ENCODE measurements around the gene LRRC1.

LRRC1 gene

DNA sequence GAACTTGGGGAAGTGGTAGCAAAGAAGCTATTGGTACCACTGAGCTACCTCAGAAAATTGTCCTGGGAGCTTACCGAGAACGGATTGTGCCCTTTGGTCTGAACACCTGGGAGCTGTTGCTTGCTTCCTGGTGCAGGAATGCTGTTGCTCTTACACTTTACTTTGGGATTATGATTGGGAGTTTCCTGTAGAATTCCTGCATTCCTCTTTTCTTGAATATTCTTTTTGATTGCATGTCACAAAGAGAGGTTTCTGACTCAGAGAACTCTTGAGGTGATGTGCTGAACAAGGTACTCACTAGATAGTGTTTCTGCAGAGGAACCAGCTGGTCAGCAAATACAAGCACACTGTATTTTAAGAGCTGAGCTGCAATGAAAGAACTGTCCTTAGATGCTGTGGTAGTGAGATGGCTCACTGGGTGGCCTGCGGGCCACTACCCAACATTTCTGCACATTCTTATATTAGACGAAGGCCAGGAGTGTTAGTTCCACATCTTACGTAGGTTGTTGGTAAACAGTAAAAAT lies 35.0 kb downstream of the LRRC1 start:
- H3K36me3 ChIP-seq (ENCODE audit: low read depth) = no peaks in the 10 kb centered on the region
- DNase-seq (ENCODE audit: low spot score) = no peak
- H3K27ac ChIP-seq (ENCODE audit: poor library complexity, severe bottlenecking) = no peak overlapping the region

DNA sequence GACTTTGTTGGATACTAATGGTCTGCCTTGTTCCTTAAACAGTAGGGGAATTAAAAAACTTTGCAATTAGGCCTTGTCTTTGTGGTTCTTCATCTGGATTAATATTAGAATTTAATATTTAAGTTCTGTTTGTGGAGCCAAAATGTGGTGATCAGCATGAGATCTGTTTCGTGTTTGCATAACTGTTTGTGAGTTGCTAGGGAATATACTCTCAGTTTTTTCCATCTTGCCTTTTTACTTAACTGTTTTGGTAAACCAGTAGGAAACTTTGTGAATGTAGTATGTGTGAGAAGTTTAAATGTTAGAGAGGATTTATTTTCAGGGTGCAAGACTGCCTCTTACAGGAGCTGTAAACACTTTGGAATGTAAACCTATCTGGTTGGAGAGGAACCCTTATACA lies 35.6 kb downstream of the LRRC1 start:
- ATAC-seq (ENCODE audit: low read depth) = no peak
- Histone ChIP-seq H3K4me3 (ENCODE audit: severe bottlenecking) (no peak overlapping the region), H3K36me3 (ENCODE audit: low read depth) (no peaks in the 10 kb centered on the region), H3K9me3 (ENCODE audit: severe bottlenecking) (no peaks in the 10 kb centered on the region), H3K27ac (ENCODE audit: poor library complexity, severe bottlenecking) (no peak overlapping the region), H3K4me1 (ENCODE audit: insufficient read depth, poor library complexity, severe bottlenecking) (peaks cover 37% of the 10 kb centered on the region), H3K27me3 (ENCODE audit: insufficient read depth, poor library complexity, severe bottlenecking) (no peaks in the 10 kb centered on the region)
- TF ChIP-seq, protein P1, sequence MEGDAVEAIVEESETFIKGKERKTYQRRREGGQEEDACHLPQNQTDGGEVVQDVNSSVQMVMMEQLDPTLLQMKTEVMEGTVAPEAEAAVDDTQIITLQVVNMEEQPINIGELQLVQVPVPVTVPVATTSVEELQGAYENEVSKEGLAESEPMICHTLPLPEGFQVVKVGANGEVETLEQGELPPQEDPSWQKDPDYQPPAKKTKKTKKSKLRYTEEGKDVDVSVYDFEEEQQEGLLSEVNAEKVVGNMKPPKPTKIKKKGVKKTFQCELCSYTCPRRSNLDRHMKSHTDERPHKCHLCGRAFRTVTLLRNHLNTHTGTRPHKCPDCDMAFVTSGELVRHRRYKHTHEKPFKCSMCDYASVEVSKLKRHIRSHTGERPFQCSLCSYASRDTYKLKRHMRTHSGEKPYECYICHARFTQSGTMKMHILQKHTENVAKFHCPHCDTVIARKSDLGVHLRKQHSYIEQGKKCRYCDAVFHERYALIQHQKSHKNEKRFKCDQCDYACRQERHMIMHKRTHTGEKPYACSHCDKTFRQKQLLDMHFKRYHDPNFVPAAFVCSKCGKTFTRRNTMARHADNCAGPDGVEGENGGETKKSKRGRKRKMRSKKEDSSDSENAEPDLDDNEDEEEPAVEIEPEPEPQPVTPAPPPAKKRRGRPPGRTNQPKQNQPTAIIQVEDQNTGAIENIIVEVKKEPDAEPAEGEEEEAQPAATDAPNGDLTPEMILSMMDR (IDR thresholded peaks at IDR 0.05; ENCODE audit: poor library complexity, severe bottlenecking) = no peak
- DNase-seq (ENCODE audit: low spot score) = no peak

More for the DNA sequence above, 35.0 kb downstream of the LRRC1 start:
- Histone ChIP-seq H3K9me3 (ENCODE audit: severe bottlenecking) (no peaks in the 10 kb centered on the region), H3K27me3 (ENCODE audit: insufficient read depth, poor library complexity, severe bottlenecking) (no peaks in the 10 kb centered on the region), H3K4me3 (ENCODE audit: severe bottlenecking) (no peak overlapping the region), H3K4me1 (ENCODE audit: insufficient read depth, poor library complexity, severe bottlenecking) (peaks cover 37% of the 10 kb centered on the region)
- TF ChIP-seq, protein P1 (IDR thresholded peaks at IDR 0.05; ENCODE audit: poor library complexity, severe bottlenecking) = no peak
- peak; percentile 27; the same call in 1 of the 3 replicates for ATAC-seq (ENCODE audit: low read depth)

DNA sequence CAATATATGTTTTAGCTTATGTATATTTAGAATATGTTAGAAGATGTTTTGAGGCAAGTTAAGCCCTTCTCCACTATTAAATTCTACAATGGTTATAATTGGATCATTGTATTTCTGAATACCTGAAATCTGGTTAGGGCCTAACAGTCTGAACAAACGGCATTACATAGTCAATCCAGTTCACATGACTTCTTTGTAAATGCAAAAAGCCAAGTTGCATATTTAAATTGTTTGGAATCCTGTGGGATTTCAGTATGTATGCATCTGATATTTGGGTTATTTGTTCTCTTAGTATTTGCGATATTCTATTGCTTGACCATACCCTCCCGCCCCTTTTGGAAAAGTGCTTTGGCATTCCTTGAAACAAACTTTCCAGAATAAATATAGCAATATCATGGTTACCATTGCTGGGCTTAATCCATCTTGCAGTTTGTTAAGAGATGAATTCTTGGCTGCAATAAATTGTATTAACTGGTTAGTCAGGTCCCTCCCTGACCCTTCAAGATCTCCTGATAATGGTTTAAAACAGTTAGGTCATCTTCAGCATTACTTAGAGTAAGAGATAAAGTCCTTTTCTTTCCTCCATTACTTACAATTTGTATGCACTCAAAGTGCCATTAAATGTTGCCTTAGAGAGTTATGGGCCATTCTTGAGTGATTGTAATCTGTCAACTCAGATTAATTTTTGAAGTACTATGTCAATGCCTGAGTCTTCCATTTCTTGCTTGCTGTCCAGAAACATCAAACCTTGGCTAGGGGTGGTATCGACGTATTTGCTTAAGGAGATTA lies 36.5 kb downstream of the LRRC1 start:
- ATAC-seq (ENCODE audit: low read depth) (no peak), DNase-seq (ENCODE audit: low spot score) (no peak)
- peaks cover 37% of the 10 kb centered on the region for H3K4me1 ChIP-seq (ENCODE audit: insufficient read depth, poor library complexity, severe bottlenecking)
- H3K9me3 ChIP-seq (ENCODE audit: severe bottlenecking) = no peaks in the 10 kb centered on the region
- no peak overlapping the region for H3K4me3 ChIP-seq (ENCODE audit: severe bottlenecking)
- no peaks in the 10 kb centered on the region for H3K27me3 ChIP-seq (ENCODE audit: insufficient read depth, poor library complexity, severe bottlenecking)
- H3K36me3 ChIP-seq (ENCODE audit: low read depth) = peaks cover 1% of the 10 kb centered on the region; the same call in 1 of the 2 replicates
- TF ChIP-seq, protein P1 (IDR thresholded peaks at IDR 0.05; ENCODE audit: poor library complexity, severe bottlenecking) = no peak
- H3K27ac ChIP-seq (ENCODE audit: poor library complexity, severe bottlenecking) = no peak overlapping the region

DNA sequence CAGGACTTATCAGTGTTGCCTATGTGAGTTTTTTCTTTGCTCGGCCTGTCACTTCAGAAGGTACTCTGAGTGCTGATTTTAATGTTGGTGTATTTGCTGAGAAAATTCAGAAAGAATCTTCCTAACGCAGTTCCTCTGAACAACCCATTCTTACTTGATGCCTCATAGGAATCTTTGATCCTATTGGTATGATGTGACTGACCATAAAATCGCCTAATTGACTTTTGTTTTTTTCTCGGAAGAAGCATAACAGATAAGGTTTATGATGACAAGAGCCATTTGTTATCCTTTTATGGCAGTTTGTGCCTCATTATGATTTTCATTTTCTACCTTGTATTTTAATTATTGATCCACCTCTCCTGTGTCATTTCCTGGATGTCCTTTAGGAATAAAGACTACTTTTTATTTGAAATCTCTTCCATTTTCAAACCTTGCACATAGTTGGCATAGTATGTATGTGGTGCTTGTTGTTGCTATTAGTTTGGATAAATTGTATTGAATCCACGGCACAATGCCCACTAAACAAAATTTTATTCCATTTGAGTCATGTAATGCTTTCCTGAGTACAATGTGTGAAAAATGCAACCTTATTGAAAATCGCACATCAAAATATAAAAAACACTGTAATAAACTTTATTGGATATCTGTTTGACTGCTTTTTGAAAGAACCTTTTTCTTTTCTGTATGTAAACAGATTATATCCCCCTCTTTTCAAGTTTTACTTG lies 37.3 kb downstream of the LRRC1 start:
- Histone ChIP-seq H3K27ac (ENCODE audit: poor library complexity, severe bottlenecking) (no peak overlapping the region), H3K36me3 (ENCODE audit: low read depth) (peaks cover 3% of the 10 kb centered on the region; the same call in 1 of the 2 replicates), H3K9me3 (ENCODE audit: severe bottlenecking) (no peaks in the 10 kb centered on the region), H3K4me3 (ENCODE audit: severe bottlenecking) (no peak overlapping the region), H3K27me3 (ENCODE audit: insufficient read depth, poor library complexity, severe bottlenecking) (no peaks in the 10 kb centered on the region), H3K4me1 (ENCODE audit: insufficient read depth, poor library complexity, severe bottlenecking) (peaks cover 29% of the 10 kb centered on the region)
- no peak for DNase-seq (ENCODE audit: low spot score)
- TF ChIP-seq, protein P1 (IDR thresholded peaks at IDR 0.05; ENCODE audit: poor library complexity, severe bottlenecking) = no peak
- no peak for ATAC-seq (ENCODE audit: low read depth)

All from RWPE2 (cell line).